OCI-LY7 (cell line): ENCODE data around the gene CYTIP. TPM values are rescaled to one million over a fixed set of nuclear protein-coding genes. Genes with fewer than 3 reads are reported as not detected.

Experiments used
- BruUV-seq: library from RNA; stranded (reverse); fragments of 400-500 nt; replicated peaks from 2 replicates; lab custom pipeline; 2021; lab: Mats Ljungman, UMichigan
- CTCF ChIA-PET: fragments of 300-600 bp; sonication (Branson Sonifier 250); formaldehyde crosslinking; loops from one replicate; lab custom pipeline; 2022; ENCODE audit warnings: antibody characterized with exemption; ENCODE audit not compliant: unreplicated experiment; lab: Charles Lee
- POLR2A ChIA-PET: fragments of 300-600 bp; sonication (Branson Sonifier 250); formaldehyde crosslinking; loops from one replicate; lab custom pipeline; 2022; ENCODE audit warnings: antibody characterized with exemption; lab: Charles Lee
- DNase-seq: peaks from one replicate; pipeline ENCODE4 v3.0.0-alpha.2; 2015; ENCODE audit warnings: low spot score
- H2AFZ ChIP-seq: fragments of 200-600 bp; sonication (generic), shearing (Covaris generic); 2 replicates; pipeline ENCODE4 v1.6.1; 2014; ENCODE audit warnings: mild to moderate bottlenecking, antibody characterized with exemption, low read length, moderate library complexity
- H3K27ac ChIP-seq: fragments of 200-600 bp; sonication (generic); 2 replicates; pipeline ENCODE4 v1.5.1; 2014; ENCODE audit warnings: mixed run types, low read depth, mild to moderate bottlenecking, moderate library complexity, low read length, inconsistent platforms; ENCODE audit not compliant: poor library complexity, severe bottlenecking
- H3K36me3 ChIP-seq: fragments of 200-600 bp; sonication (generic); 2 replicates; pipeline ENCODE4 v1.6.1; 2014; ENCODE audit warnings: mild to moderate bottlenecking, antibody characterized with exemption, low read length, moderate library complexity, mixed read lengths; ENCODE audit not compliant: insufficient read depth
- H3K4me1 ChIP-seq: fragments of 200-600 bp; sonication (generic); 2 replicates; pipeline ENCODE4 v1.5.1; 2014; ENCODE audit warnings: mild to moderate bottlenecking, low read length; ENCODE audit not compliant: insufficient read depth, poor library complexity, severe bottlenecking
- H3K4me2 ChIP-seq: fragments of 200-600 bp; sonication (generic); 2 replicates; pipeline ENCODE4 v1.6.1; 2014; ENCODE audit warnings: mild to moderate bottlenecking, low read length
- H3K4me3 ChIP-seq: fragments of 200-600 bp; sonication (generic); 2 replicates; pipeline ENCODE4 v1.5.1; 2014; ENCODE audit warnings: mild to moderate bottlenecking, low read depth, low read length; ENCODE audit not compliant: poor library complexity, severe bottlenecking
- H3K79me2 ChIP-seq: fragments of 200-600 bp; sonication (generic); 2 replicates; pipeline ENCODE4 v1.6.1; 2016; ENCODE audit warnings: low read depth, mild to moderate bottlenecking, low read length, moderate library complexity, mixed read lengths; ENCODE audit not compliant: insufficient read depth
- H3K9me2 ChIP-seq: fragments of 200-600 bp; sonication (generic); 2 replicates; pipeline ENCODE4 v1.6.1; 2016; ENCODE audit warnings: mild to moderate bottlenecking, low read length, mixed read lengths; ENCODE audit not compliant: insufficient read depth
- H3K9me3 ChIP-seq: fragments of 200-600 bp; sonication (generic); 2 replicates; pipeline ENCODE4 v1.6.1; 2014; ENCODE audit warnings: mild to moderate bottlenecking, mixed run types, low read length, mixed read lengths
- H4K20me1 ChIP-seq: fragments of 200-600 bp; sonication (generic); 2 replicates; pipeline ENCODE4 v1.6.1; 2014; ENCODE audit warnings: mild to moderate bottlenecking, antibody characterized with exemption, low read length, moderate library complexity, mixed read lengths; ENCODE audit not compliant: insufficient read depth
- EZH2phosphoT487 ChIP-seq: fragments of 200-600 bp; sonication (generic); IDR thresholded peaks from 2 replicates; pipeline ENCODE4 v1.6.1; 2018; ENCODE audit warnings: low read depth, borderline replicate concordance, mild to moderate bottlenecking, mixed run types, antibody characterized with exemption, low read length, moderate library complexity, mixed read lengths
- intact Hi-C: fragments of 100-400 bp; cut with micrococcal nuclease; formaldehyde crosslinking; loops from one replicate; pipeline ENCODE4 v1.10.0; 2022; ENCODE audit not compliant: unreplicated experiment
- total RNA-seq, 2 experiments: library from RNA; depleted of rRNA in 1 of 2; stranded (reverse); fragments of >200 nt in 1 of 2; shearing (Covaris generic) in 1 of 2; gene quantifications; 2 replicates each; pipeline ENCODE4 v1.2.3, GENCODE V29; 2014 to 2022
- TF ChIP-seq, protein P1 (sequence below): fragments of 200-600 bp; sonication (generic); conservative IDR thresholded peaks from 2 replicates; pipeline ENCODE4 v1.5.1; 2014; ENCODE audit warnings: mild to moderate bottlenecking, antibody characterized with exemption, low read length, moderate library complexity, mixed read lengths

CYTIP gene
- total RNA-seq, 2 experiments from 2014 or later: 49.2 to 64.0 TPM

DNA sequence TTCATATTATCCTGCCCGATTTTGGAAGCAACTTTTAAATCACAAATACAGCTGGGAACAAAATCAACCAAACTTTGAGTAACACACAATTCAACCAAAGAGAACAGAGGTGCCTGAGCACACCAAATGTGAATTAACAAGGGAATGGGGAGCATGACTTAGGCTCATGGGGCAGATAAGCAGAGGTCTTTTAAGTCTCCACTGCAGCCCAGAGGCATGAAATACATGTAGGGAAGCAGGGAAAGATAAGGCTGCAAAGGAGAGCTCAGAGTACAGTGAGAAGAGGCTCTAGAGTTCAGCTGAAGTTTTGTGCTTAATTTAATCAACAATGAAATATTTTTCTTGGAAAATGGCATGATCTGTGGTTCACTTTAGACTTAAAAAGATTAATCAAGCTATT is 49.0 kb downstream of the CYTIP start:
- Histone ChIP-seq H3K4me3 (no peak overlapping the region), H3K27ac (no peak overlapping the region), H4K20me1 (no peaks in the 10 kb centered on the region), H2AFZ (no peak overlapping the region), H3K79me2 (no peaks in the 10 kb centered on the region), H3K36me3 (no peaks in the 10 kb centered on the region), H3K9me3 (no peaks in the 10 kb centered on the region), H3K4me1 (no peaks in the 10 kb centered on the region), H3K9me2 (0 out of 2 replicates have a peak, but pooled peaks cover 3% of the 10 kb centered on the region), H3K4me2 (no peak overlapping the region)
- intact Hi-C loops: no loop called here
- no peak for DNase-seq
- ChIA-PET POLR2A (interaction anchor here (0.7 kb wide), 1 partner anchor 10 kb away, joined by 3 read pairs; no protein-coding TSS in a partner anchor), CTCF (no interaction called here)
- BruUV-seq: no TSS peak
- no peak for TF ChIP-seq EZH2phosphoT487
- TF ChIP-seq, protein P1, sequence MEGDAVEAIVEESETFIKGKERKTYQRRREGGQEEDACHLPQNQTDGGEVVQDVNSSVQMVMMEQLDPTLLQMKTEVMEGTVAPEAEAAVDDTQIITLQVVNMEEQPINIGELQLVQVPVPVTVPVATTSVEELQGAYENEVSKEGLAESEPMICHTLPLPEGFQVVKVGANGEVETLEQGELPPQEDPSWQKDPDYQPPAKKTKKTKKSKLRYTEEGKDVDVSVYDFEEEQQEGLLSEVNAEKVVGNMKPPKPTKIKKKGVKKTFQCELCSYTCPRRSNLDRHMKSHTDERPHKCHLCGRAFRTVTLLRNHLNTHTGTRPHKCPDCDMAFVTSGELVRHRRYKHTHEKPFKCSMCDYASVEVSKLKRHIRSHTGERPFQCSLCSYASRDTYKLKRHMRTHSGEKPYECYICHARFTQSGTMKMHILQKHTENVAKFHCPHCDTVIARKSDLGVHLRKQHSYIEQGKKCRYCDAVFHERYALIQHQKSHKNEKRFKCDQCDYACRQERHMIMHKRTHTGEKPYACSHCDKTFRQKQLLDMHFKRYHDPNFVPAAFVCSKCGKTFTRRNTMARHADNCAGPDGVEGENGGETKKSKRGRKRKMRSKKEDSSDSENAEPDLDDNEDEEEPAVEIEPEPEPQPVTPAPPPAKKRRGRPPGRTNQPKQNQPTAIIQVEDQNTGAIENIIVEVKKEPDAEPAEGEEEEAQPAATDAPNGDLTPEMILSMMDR: no peak

DNA sequence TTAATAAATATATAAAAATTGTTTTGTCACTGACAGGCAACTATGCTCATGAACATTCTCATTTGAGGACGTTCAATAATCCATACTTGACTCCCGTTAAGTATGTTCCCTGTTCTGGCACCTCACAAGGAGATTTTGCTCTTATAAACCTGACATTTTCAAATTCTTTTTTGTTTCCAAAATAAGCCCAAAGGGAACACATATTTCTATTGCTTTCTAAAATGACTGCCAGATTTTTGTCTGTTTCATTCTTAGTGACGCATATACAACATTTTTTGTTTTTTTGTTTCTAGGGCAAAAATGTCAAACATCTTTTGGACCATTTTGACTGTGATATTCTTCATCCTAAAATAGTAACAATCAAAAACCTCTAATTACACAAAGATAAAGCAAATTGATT is 50.5 kb downstream of the CYTIP start:
- TF ChIP-seq, protein P1: no peak
- POLR2A ChIA-PET: no interaction called here

DNA sequence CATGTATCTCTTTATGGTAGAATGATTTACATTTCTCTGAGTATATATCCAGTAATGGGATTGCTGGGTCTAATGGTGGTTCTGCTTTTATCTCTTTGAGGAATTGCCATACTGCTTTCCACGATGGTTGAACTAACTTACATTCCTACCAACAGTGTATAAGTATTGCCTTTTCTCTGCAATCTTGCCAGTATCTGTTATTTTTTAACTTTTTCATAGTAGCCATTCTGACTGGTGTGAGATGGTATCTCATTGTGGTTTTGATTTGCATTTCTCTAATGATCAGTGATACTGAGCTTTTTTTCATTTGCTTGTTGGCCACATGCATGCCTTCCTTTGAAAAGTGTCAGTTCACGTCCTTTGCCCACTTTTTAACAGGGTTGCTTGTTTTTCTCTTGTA is 55.1 kb downstream of the CYTIP start:
- POLR2A ChIA-PET: interaction anchor here (0.5 kb wide), 1 partner anchor 16 kb away, joined by 3 read pairs; no protein-coding TSS in a partner anchor
- BruUV-seq: no TSS peak
- H3K79me2 ChIP-seq: no peaks in the 10 kb centered on the region
- no peak overlapping the region for H3K4me3 ChIP-seq
- CTCF ChIA-PET: no interaction called here
- no peaks in the 10 kb centered on the region for H3K4me1 ChIP-seq
- H3K36me3 ChIP-seq: no peaks in the 10 kb centered on the region
- 0 out of 2 replicates have a peak, but pooled peaks cover 2% of the 10 kb centered on the region for H3K9me2 ChIP-seq
- no peak for DNase-seq
- intact Hi-C loops: no loop called here
- H2AFZ ChIP-seq: no peak overlapping the region
- no peak overlapping the region for H3K4me2 ChIP-seq
- H4K20me1 ChIP-seq: no peaks in the 10 kb centered on the region
- TF ChIP-seq, protein P1: no peak
- no peak for TF ChIP-seq EZH2phosphoT487
- H3K9me3 ChIP-seq: no peaks in the 10 kb centered on the region
- H3K27ac ChIP-seq: no peak overlapping the region

More for the DNA sequence above, 50.5 kb downstream of the CYTIP start:
- no peak for DNase-seq
- no peak overlapping the region for H2AFZ ChIP-seq
- intact Hi-C loops: no loop called here
- H3K4me3 ChIP-seq: no peak overlapping the region
- 0 out of 2 replicates have a peak, but pooled peaks cover 3% of the 10 kb centered on the region for H3K9me2 ChIP-seq
- H3K4me2 ChIP-seq: no peak overlapping the region
- no peak overlapping the region for H3K27ac ChIP-seq
- no peaks in the 10 kb centered on the region for H4K20me1 ChIP-seq
- no peaks in the 10 kb centered on the region for H3K36me3 ChIP-seq
- CTCF ChIA-PET: no interaction called here
- H3K79me2 ChIP-seq: no peaks in the 10 kb centered on the region
- no TSS peak for BruUV-seq
- no peaks in the 10 kb centered on the region for H3K9me3 ChIP-seq
- no peaks in the 10 kb centered on the region for H3K4me1 ChIP-seq
